Endothelial cell of umbilical vein (primary cell): ENCODE measurements around the gene CCDC9. TPM values are rescaled to one million over a fixed set of nuclear protein-coding genes. Genes with fewer than 3 reads are reported as not detected.

Source experiments
- BruUV-seq: library from RNA; stranded (reverse); fragments of 400-500 nt; replicated peaks from 2 replicates; lab custom pipeline; 2021; lab: Mats Ljungman, UMichigan
- CTCF ChIA-PET: fragments of 300-600, 350-600 bp; sonication (Branson Sonifier 250); formaldehyde crosslinking; loops from one replicate; lab custom pipeline; 2021; ENCODE audit warnings: antibody characterized with exemption, inconsistent platforms; lab: Charles Lee
- POLR2A ChIA-PET: fragments of 300-600, 350-600 bp; sonication (Branson Sonifier 250); formaldehyde crosslinking; loops from one replicate; lab custom pipeline; 2021; ENCODE audit warnings: antibody characterized with exemption, inconsistent platforms; lab: Charles Lee
- DNase-seq: peaks from one replicate; pipeline ENCODE4 v3.0.0-alpha.2; 2011; ENCODE audit warnings: low read depth, low spot score
- FAIRE-seq: peaks from 2 replicates; lab custom pipeline; 2011; peaks lifted over from hg19 to GRCh38; lab: Jason Lieb, UNC
- H2AFZ ChIP-seq: 2 replicates; pipeline ENCODE4 v1.6.0; 2012; ENCODE audit warnings: low read depth, low read length, control low read depth, inconsistent platforms
- H3K27ac ChIP-seq: 2 replicates; pipeline ENCODE4 v1.5.1; 2011; ENCODE audit warnings: low read depth, mild to moderate bottlenecking, control low read depth, low read length, moderate library complexity; ENCODE audit not compliant: insufficient read depth
- H3K27me3 ChIP-seq, 2 experiments: 2 replicates each; pipeline versions ENCODE4 v1.6.0 to v1.6.1; 2011; ENCODE audit warnings: low read length in 2 of 2, mixed read lengths in 1 of 2; ENCODE audit not compliant: control insufficient read depth in 2 of 2, insufficient read depth in 2 of 2
- H3K36me3 ChIP-seq, 2 experiments: 2 replicates in 1 of 2; 3 replicates in 1 of 2; pipeline ENCODE4 v1.5.1; 2011; ENCODE audit warnings: low read length in 2 of 2, mild to moderate bottlenecking in 1 of 2, moderate library complexity in 1 of 2; ENCODE audit not compliant: control insufficient read depth in 2 of 2, insufficient read depth in 2 of 2; ENCODE audit errors: extremely low read depth in 1 of 2
- H3K4me1 ChIP-seq: 3 replicates; pipeline ENCODE4 v1.5.1; 2011; ENCODE audit warnings: mild to moderate bottlenecking, low read length; ENCODE audit not compliant: control insufficient read depth, insufficient read depth; ENCODE audit errors: extremely low read depth
- H3K4me2 ChIP-seq: 2 replicates; pipeline ENCODE4 v1.6.1; 2011; ENCODE audit warnings: low read length, control low read depth, mixed read lengths; ENCODE audit not compliant: insufficient read depth
- H3K4me3 ChIP-seq, 3 experiments: fragments of 200-600 bp in 1 of 3; sonication (generic), shearing (Covaris generic) in 1 of 3; replicated peaks in 1 of 3; 2 replicates each; pipeline ENCODE4 v1.5.1; 2011 to 2016; ENCODE audit warnings: control low read depth in 3 of 3, low read length in 3 of 3, mild to moderate bottlenecking in 2 of 3, inconsistent platforms in 1 of 3, low read depth in 1 of 3, moderate library complexity in 1 of 3; ENCODE audit not compliant: insufficient read depth in 1 of 3
- H3K79me2 ChIP-seq: 2 replicates; pipeline ENCODE4 v1.6.0; 2012; ENCODE audit warnings: low read length, inconsistent platforms; ENCODE audit not compliant: control insufficient read depth, insufficient read depth
- H3K9ac ChIP-seq: replicated peaks from 2 replicates; pipeline ENCODE3; 2011; ENCODE audit warnings: low read length, control low read depth; ENCODE audit not compliant: insufficient read depth; ENCODE audit errors: extremely low read depth
- H3K9me1 ChIP-seq: replicated peaks from 3 replicates; pipeline ENCODE4 v1.6.0; 2011; ENCODE audit warnings: mild to moderate bottlenecking, low read length; ENCODE audit not compliant: control insufficient read depth, insufficient read depth; ENCODE audit errors: extremely low read depth
- H3K9me3 ChIP-seq: replicated peaks from 2 replicates; pipeline ENCODE4 v1.5.1; 2012; ENCODE audit warnings: low read length, inconsistent platforms; ENCODE audit not compliant: control insufficient read depth, insufficient read depth
- H4K20me1 ChIP-seq: replicated peaks from 2 replicates; pipeline ENCODE3; 2011; ENCODE audit warnings: mild to moderate bottlenecking, low read length; ENCODE audit not compliant: control insufficient read depth, insufficient read depth; ENCODE audit errors: extremely low read depth
- EZH2 ChIP-seq: IDR thresholded peaks from 2 replicates; pipeline ENCODE4 v1.6.1; 2012; ENCODE audit warnings: borderline replicate concordance, low read depth, mild to moderate bottlenecking, moderate library complexity, low read length, inconsistent platforms; ENCODE audit not compliant: severe bottlenecking
- FOS ChIP-seq: IDR thresholded peaks from 2 replicates; pipeline ENCODE4 v1.6.1; 2011; ENCODE audit warnings: mild to moderate bottlenecking, low read length, moderate library complexity, borderline replicate concordance; ENCODE audit not compliant: insufficient read depth
- JUN ChIP-seq: IDR thresholded peaks from 2 replicates; pipeline ENCODE4 v1.6.1; 2011; ENCODE audit warnings: borderline replicate concordance, low read depth; ENCODE audit not compliant: insufficient read length, insufficient read depth
- POLR2A ChIP-seq: IDR thresholded peaks from 2 replicates; pipeline ENCODE4 v1.6.1; 2012; ENCODE audit warnings: low read depth, mild to moderate bottlenecking, control low read depth, low read length
- POLR2AphosphoS5 ChIP-seq: IDR thresholded peaks from 2 replicates; pipeline ENCODE4 v1.6.1; 2012; ENCODE audit warnings: low read depth, mild to moderate bottlenecking, control low read depth, low read length, moderate library complexity; ENCODE audit not compliant: insufficient read depth
- dilution Hi-C: fragments of 300-500 bp; cut with MboI; formaldehyde crosslinking; loops from one replicate; pipeline ENCODE4 v1.15.0; 2019; ENCODE audit warnings: low sequenced_read_pairs; ENCODE audit not compliant: extremely low pct_ligation_motif_present
- intact Hi-C: fragments of 100-400 bp; cut with micrococcal nuclease; formaldehyde crosslinking; loops from one replicate; pipeline ENCODE4 v1.10.0; 2022
- polyA plus RNA-seq, 4 experiments: library from polyadenylated mRNA; depleted of rRNA in 3 of 4; stranded (reverse) in 3 of 4; unstranded in 1 of 4; fragments of >200 nt; gene quantifications; 2 replicates each; pipeline versions ENCODE4 v1.2.1 to v1.2.3, GENCODE V29; 2011 to 2012; ENCODE audit warnings: missing spikeins in 1 of 4
- total RNA-seq: library from RNA; stranded (reverse); gene quantifications from 2 replicates; pipeline ENCODE4 v1.2.3, GENCODE V29; 2021
- TF ChIP-seq, protein P1 (sequence below), 2 donors: IDR thresholded peaks; 1 replicate in 1 of 2; 2 replicates in 1 of 2; pipeline ENCODE4 v1.5.1; 2011; ENCODE audit warnings: low read length in 2 of 2, mild to moderate bottlenecking in 2 of 2, moderate library complexity in 2 of 2, control low read depth in 1 of 2, inconsistent platforms in 1 of 2, low read depth in 1 of 2; ENCODE audit not compliant: insufficient read depth in 1 of 2; ENCODE audit errors: extremely low read depth in 1 of 2

The CCDC9 gene
- total and polyA plus RNA-seq, 2 donors (not counting 3 experiments of a cell fraction or from before 2014, with no cell fraction given): 6.0 to 26.9 TPM

DNA sequence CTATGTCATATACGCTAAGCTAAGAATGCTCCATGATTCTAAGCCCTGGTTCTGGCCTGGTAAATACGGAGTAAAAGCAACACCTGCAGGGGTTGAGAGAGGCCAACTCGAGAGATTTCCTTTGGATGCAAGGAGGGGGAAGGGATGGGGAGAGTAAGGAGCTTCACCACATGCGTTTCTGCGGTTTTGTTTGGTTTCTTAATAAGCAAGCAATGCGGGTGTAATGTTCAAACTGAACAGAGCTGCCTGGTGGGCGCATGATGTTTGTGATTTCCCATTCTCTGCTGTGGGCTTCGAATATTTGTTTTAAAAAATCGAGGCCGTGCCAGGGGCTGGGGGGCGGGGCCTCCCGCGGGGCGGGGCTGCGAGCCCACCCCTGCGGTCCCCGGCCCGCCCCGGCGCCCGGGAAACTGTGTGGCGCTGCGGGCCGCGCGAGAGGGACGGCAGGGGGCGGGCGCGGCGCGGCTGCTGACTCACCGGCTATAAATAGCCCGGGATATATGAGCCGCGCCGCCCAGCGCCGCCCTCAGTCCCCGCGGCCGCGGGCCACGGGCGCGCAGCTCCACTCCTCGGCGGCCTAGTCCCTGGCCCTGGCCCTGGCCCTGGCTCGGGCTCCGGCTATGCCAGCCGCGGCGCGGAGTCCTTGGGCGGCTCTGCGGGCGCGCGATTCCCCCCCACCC lies 30.4 kb upstream of the CCDC9 start:
- H2AFZ ChIP-seq: peak overlapping the region; percentile 18
- POLR2A ChIA-PET: interaction anchor here (0.5 to 2.2 kb wide), 22 partner anchors 8 to 219 kb away, joined by 3 to 31 read pairs (median 4); partner anchors contain the start of genes CCDC9 and ZC3H4
- BruUV-seq: no TSS peak
- DNase-seq (peak; percentile 84), FAIRE-seq (peak; percentile 90)
- dilution Hi-C loops: no loop called here
- H3K9me1 ChIP-seq: no peaks in the 10 kb centered on the region
- TF ChIP-seq, protein P1, sequence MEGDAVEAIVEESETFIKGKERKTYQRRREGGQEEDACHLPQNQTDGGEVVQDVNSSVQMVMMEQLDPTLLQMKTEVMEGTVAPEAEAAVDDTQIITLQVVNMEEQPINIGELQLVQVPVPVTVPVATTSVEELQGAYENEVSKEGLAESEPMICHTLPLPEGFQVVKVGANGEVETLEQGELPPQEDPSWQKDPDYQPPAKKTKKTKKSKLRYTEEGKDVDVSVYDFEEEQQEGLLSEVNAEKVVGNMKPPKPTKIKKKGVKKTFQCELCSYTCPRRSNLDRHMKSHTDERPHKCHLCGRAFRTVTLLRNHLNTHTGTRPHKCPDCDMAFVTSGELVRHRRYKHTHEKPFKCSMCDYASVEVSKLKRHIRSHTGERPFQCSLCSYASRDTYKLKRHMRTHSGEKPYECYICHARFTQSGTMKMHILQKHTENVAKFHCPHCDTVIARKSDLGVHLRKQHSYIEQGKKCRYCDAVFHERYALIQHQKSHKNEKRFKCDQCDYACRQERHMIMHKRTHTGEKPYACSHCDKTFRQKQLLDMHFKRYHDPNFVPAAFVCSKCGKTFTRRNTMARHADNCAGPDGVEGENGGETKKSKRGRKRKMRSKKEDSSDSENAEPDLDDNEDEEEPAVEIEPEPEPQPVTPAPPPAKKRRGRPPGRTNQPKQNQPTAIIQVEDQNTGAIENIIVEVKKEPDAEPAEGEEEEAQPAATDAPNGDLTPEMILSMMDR (IDR thresholded peaks at IDR 0.05; ENCODE audit: extremely low read depth in 1 of 2, insufficient read depth in 1 of 2, low read depth in 1 of 2, low read length in 2 of 2): peak in 1 of 2 donors; percentile 6
- TF ChIP-seq POLR2A (peak; percentile 100), JUN (no peak), POLR2AphosphoS5 (peak; percentile 100), FOS (peak; percentile 70), EZH2 (no peak)
- peak overlapping the region in 1 of 3 experiments; percentile 31 for H3K4me3 ChIP-seq
- no peak overlapping the region for H3K4me2 ChIP-seq
- peak overlapping the region; percentile 61 for H3K27ac ChIP-seq
- no peaks in the 10 kb centered on the region for H4K20me1 ChIP-seq
- H3K9me3 ChIP-seq: no peaks in the 10 kb centered on the region
- H3K27me3 ChIP-seq: no peaks in the 10 kb centered on the region
- peaks cover 0 to 15% of the 10 kb centered on the region in 2 experiments for H3K36me3 ChIP-seq
- intact Hi-C loops: loop anchor here (1.0 to 2.0 kb wide), 4 partner anchors 16 to 49 kb away; partner anchors contain the start of gene CCDC9
- peak overlapping the region; percentile 67 for H3K9ac ChIP-seq
- CTCF ChIA-PET: interaction anchor here (0.6 to 5.3 kb wide), 12 partner anchors 9 to 80 kb away, joined by 3 to 74 read pairs (median 4); no protein-coding TSS in a partner anchor
- peaks cover 22% of the 10 kb centered on the region for H3K4me1 ChIP-seq
- peaks cover 9% of the 10 kb centered on the region for H3K79me2 ChIP-seq
